GM12872 (cell line): Measurements from ENCODE around the gene DIO1.

Source experiments
- TF ChIP-seq, protein P1 (sequence below): IDR thresholded peaks from 3 replicates; pipeline ENCODE4 v1.5.1; 2011; ENCODE audit warnings: low read depth, mild to moderate bottlenecking, low read length, moderate library complexity; ENCODE audit not compliant: insufficient read depth

DIO1 gene

DNA sequence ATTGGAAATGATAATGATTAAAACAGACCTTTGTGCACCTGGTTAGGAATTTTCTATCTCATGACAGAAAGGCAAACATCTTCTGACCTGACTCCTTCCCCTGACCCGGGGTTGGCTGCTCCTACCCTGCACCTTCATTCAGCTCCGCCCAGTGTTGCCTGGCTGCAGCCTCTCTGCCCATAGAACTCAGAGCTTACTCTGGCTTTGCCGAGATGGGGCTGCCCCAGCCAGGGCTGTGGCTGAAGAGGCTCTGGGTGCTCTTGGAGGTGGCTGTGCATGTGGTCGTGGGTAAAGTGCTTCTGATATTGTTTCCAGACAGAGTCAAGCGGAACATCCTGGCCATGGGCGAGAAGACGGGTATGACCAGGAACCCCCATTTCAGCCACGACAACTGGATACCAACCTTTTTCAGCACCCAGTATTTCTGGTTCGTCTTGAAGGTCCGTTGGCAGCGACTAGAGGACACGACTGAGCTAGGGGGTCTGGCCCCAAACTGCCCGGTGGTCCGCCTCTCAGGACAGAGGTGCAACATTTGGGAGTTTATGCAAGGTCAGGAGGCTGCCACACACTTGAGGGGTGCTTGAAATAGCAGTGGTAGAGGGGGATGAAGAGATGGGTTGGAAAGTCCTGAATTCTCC, at the start of gene DIO1:
Gene DIO1 (plus strand): TSS at position 189 of the 638 bp plus-strand sequence. CDS start 24 bp downstream, at position 213.
- TF ChIP-seq, protein P1, sequence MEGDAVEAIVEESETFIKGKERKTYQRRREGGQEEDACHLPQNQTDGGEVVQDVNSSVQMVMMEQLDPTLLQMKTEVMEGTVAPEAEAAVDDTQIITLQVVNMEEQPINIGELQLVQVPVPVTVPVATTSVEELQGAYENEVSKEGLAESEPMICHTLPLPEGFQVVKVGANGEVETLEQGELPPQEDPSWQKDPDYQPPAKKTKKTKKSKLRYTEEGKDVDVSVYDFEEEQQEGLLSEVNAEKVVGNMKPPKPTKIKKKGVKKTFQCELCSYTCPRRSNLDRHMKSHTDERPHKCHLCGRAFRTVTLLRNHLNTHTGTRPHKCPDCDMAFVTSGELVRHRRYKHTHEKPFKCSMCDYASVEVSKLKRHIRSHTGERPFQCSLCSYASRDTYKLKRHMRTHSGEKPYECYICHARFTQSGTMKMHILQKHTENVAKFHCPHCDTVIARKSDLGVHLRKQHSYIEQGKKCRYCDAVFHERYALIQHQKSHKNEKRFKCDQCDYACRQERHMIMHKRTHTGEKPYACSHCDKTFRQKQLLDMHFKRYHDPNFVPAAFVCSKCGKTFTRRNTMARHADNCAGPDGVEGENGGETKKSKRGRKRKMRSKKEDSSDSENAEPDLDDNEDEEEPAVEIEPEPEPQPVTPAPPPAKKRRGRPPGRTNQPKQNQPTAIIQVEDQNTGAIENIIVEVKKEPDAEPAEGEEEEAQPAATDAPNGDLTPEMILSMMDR, result no peak

DNA sequence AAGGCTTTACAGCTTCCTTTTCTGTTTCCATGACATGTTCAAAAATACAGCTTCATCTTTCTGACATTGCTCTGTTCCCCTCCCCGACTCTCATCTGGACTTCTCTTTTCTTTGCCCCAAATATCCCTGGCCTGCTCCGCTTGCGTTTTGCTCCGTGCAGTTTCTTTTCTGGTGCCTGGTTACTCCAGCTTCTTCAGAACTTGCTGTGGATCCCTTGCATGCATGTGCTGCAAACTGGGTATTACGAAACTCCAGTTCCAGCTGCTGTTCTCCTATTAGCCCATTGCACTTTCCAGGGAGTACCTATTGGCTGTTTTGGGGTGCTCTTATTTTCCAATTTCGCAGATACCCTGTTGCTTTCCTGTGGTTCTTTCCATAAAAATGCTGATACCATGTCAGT, 46.0 kb upstream of the DIO1 start:
- TF ChIP-seq, protein P1, result no peak

DNA sequence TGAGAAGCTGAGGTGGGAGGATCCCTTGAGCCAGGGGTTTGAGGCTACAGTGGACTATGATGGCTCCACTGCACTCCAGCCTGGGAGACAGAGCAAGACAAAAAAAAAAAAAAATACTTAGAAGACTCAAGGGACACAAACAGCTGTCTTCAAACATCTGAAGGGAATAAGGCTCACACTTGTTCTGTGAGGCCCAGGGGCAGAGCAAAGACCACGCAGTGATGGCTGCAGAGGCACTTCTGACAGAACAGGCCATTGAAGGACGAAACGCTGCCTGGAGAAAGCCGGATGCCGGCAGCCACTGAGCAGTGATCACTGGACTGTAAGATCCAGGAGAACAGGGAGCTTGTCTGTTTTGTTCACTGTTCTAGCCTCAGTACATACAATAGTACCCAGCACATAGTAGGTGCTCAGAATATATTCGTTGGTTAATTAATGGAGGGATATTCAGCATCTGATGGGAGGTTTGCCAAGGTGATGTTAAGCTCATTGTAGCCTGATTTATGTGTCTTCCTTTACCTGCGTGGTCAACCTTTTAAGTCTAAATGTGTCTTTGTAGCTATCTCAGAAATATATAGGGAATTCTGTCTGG, 43.8 kb upstream of the DIO1 start:
- TF ChIP-seq, protein P1, result no peak

DNA sequence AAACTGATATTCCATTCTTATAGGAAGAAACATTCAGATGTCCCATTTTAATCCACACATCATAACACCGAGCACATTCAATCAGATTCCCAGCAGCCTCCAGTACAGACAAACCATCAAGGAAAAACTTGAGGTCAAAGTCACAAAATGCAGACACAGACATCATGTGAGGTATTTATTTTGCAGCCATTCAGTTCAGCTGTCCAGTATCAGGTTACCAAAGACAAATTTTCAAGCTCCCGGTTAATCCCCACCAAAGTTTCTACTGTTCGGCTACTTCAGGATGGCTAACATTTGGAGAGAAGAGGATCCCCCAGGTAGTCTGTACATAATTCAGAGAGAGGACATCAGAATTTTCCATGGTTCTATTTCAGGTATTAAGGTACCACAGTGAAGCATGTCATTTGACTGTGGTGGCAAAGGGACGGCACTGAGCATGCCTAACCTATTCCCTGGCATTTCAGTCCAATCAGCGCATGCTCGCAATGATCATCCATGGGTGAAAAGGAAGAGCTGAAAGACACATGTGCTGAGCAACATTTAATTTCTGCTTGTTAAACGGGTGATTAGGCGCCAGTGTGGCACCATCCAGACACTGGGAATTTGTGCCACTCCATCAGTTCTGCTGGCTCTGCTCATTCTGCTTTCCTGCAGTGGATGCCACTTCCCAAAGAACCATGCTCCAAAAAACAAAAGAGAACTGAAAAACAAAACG, 42.3 kb upstream of the DIO1 start:
- TF ChIP-seq, protein P1, result no peak

DNA sequence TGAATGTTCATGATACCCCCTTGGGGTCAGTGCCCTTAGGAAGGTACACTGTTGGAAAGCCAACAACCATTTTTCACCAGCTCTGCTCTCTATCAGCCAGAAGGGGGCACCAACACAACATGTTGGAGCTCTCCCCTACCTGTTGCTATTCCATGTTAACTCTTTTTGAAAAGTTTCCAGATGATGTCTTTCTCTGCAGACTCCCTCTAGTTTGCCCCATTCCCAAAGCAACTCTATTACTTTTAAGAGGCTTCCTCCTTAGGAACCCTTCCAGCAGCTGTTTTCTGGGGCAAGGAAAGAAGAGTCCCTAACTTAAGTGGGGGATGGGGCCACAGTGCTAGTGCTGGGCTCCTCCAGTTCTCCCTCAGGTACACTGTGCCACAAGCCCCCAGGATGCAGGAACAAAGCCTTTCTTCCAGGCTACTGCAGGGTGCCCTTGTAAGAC, 33.0 kb upstream of the DIO1 start:
- TF ChIP-seq, protein P1, result peak; percentile 90

DNA sequence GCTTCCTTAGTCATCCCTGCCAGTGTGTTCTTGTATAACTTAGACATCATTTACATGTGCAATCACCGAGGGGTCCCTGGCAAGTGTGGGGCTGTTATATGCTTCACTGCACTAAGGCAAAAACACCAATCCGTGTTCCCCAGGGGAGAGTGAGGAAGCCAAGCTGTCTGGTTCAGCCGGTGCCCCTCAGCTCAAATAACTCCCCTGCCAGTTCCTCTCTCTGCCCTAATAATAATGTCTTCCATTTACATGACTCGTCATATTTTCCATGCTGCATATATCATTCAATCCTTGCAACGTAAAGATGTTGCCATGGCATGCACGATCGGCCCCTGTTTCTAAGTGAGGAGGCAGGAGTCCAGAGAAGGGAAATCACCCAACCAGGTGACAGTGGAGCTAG, 31.5 kb upstream of the DIO1 start:
- TF ChIP-seq, protein P1, result no peak

DNA sequence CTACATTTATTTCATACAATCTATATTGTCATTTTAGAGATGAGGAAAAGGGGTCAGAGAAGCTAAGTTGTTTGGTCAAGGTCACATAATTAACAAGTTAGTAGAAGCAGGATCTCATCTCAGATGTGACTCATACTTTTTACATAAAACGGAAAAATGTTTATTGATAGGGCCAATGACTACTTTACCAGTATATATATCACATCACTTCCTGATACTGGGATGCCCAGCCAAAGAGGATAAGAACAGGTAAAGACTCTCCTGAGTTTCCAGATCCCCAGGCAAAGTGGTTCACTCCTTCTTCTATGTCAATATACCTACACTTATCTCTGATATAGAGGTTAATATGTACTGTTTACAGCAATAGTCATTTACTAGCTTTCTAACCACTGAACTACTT, 25.4 kb upstream of the DIO1 start:
- TF ChIP-seq, protein P1, result no peak
